GM19467 (cell line): ENCODE measurements around the gene CARM1.
A peak's percentile ranks its signal among the peaks of the same experiment; 100 is the strongest.
"Not testable (repeated sequence)": the region's sequence is repeated elsewhere in the genome, so short reads cannot be mapped to it uniquely, and the experiment has no call there.

ENCODE experiments used
- ATAC-seq: cut with Tn5 transposase; IDR thresholded peaks from one replicate; pipeline ENCODE4 v1.9.1; 2021; ENCODE audit warnings: mild to moderate bottlenecking, moderate library complexity; ENCODE audit not compliant: unreplicated experiment

Gene CARM1

GRCh38 chr19:10872546-10873107, 1.3 kb downstream of the CARM1 start:
- ATAC-seq: no peak

- ATAC-seq: no peak
These were observed 2.7 kb downstream of the CARM1 start for GRCh38 chr19:10874024-10874423.

- ATAC-seq: peak; percentile 43
These were observed 5.3 kb downstream of the CARM1 start for GRCh38 chr19:10876459-10877240.

- ATAC-seq: not testable (repeated sequence)
These were observed 6.3 kb downstream of the CARM1 start for GRCh38 chr19:10877608-10878007.

- no peak for ATAC-seq
These were observed 6.9 kb downstream of the CARM1 start for GRCh38 chr19:10878253-10878652.

GRCh38 chr19:10881403-10882107, 10.2 kb downstream of the CARM1 start:
- no peak for ATAC-seq

- no peak for ATAC-seq
These were observed 10.7 kb downstream of the CARM1 start for GRCh38 chr19:10882108-10882457.

- ATAC-seq: no peak
These were observed 12.9 kb downstream of the CARM1 start for GRCh38 chr19:10884274-10884673.

GRCh38 chr19:10885201-10886169, 14.1 kb downstream of the CARM1 start:
- ATAC-seq: no peak

GRCh38 chr19:10887616-10888367, 16.4 kb downstream of the CARM1 start:
- no peak for ATAC-seq

GRCh38 chr19:10888421-10888866, 17.1 kb downstream of the CARM1 start:
- ATAC-seq: no peak

GRCh38 chr19:10889880-10890279, 18.5 kb downstream of the CARM1 start:
- no peak for ATAC-seq

GRCh38 chr19:10891405-10892086, 20.2 kb downstream of the CARM1 start:
- ATAC-seq: no peak

GRCh38 chr19:10892256-10892655, 20.9 kb downstream of the CARM1 start:
- no peak for ATAC-seq

GRCh38 chr19:10894911-10895213, 23.5 kb downstream of the CARM1 start:
- ATAC-seq: no peak

- ATAC-seq: no peak
These were observed 24.0 kb downstream of the CARM1 start for GRCh38 chr19:10895363-10895762.

GRCh38 chr19:10895920-10896319, 24.6 kb downstream of the CARM1 start:
- ATAC-seq: no peak

- no peak for ATAC-seq
These were observed 25.6 kb downstream of the CARM1 start for GRCh38 chr19:10896851-10897526.

GRCh38 chr19:10898633-10899032, 27.3 kb downstream of the CARM1 start:
- ATAC-seq: no peak
